GM21367 (cell line): ENCODE data around the gene XIRP2.
"Not testable (repeated sequence)": the region's sequence is repeated elsewhere in the genome, so short reads cannot be mapped to it uniquely, and the experiment has no call there.

Experiments
- ATAC-seq: cut with Tn5 transposase; IDR thresholded peaks from one replicate; pipeline ENCODE4 v1.9.1; 2021; ENCODE audit not compliant: unreplicated experiment

XIRP2 gene

GRCh38 chr2:167028503-167028902 lies 140.2 kb downstream of the XIRP2 start:
- no peak for ATAC-seq

- not testable (repeated sequence) for ATAC-seq
Measured at GRCh38 chr2:167034976-167035375, 146.7 kb downstream of the XIRP2 start.

GRCh38 chr2:167048829-167049228 lies 160.5 kb downstream of the XIRP2 start:
- no peak for ATAC-seq

- no peak for ATAC-seq
Measured at GRCh38 chr2:167049659-167050058, 161.4 kb downstream of the XIRP2 start.

- ATAC-seq = no peak
Measured at GRCh38 chr2:167052825-167053224, 164.5 kb downstream of the XIRP2 start.

GRCh38 chr2:167054881-167055280 lies 166.6 kb downstream of the XIRP2 start:
- ATAC-seq = no peak

- no peak for ATAC-seq
Measured at GRCh38 chr2:167057446-167057845, 169.2 kb downstream of the XIRP2 start.

- ATAC-seq = no peak
Measured at GRCh38 chr2:167059173-167059572, 170.9 kb downstream of the XIRP2 start.

GRCh38 chr2:167069855-167070254 lies 181.6 kb downstream of the XIRP2 start:
- ATAC-seq = no peak

GRCh38 chr2:167075708-167076107 lies 187.4 kb downstream of the XIRP2 start:
- not testable (repeated sequence) for ATAC-seq

- not testable (repeated sequence) for ATAC-seq
Measured at GRCh38 chr2:167098931-167099330, 210.7 kb downstream of the XIRP2 start.

GRCh38 chr2:167100506-167100905 lies 212.2 kb downstream of the XIRP2 start:
- no peak for ATAC-seq

- no peak for ATAC-seq
Measured at GRCh38 chr2:167103028-167103756, 214.9 kb downstream of the XIRP2 start.

GRCh38 chr2:167103757-167104133 lies 215.5 kb downstream of the XIRP2 start:
- no peak for ATAC-seq

- no peak for ATAC-seq
Measured at GRCh38 chr2:167104691-167105090, 216.4 kb downstream of the XIRP2 start.

GRCh38 chr2:167109682-167110081 lies 221.4 kb downstream of the XIRP2 start:
- ATAC-seq = not testable (repeated sequence)

GRCh38 chr2:167110345-167110744 lies 222.1 kb downstream of the XIRP2 start:
- no peak for ATAC-seq

- ATAC-seq = no peak
Measured at GRCh38 chr2:167114018-167114417, 225.7 kb downstream of the XIRP2 start.

- no peak for ATAC-seq
Measured at GRCh38 chr2:167115541-167115940, 227.3 kb downstream of the XIRP2 start.

GRCh38 chr2:167122389-167122788 lies 234.1 kb downstream of the XIRP2 start:
- no peak for ATAC-seq

GRCh38 chr2:167126165-167126564 lies 237.9 kb downstream of the XIRP2 start:
- no peak for ATAC-seq

GRCh38 chr2:167127135-167127534 lies 238.9 kb downstream of the XIRP2 start:
- no peak for ATAC-seq

GRCh38 chr2:167128130-167128529 lies 239.8 kb downstream of the XIRP2 start:
- ATAC-seq = no peak
